DMS 273 (cell line): ENCODE measurements around the gene TMEM125.
A peak's percentile ranks its signal among the peaks of the same experiment; 100 is the strongest.

Experiments
- DNase-seq: peaks from one replicate; lab custom pipeline; 2025; ENCODE audit not compliant: unreplicated experiment; lab: John Stamatoyannopoulos, UW

Gene TMEM125

DNA sequence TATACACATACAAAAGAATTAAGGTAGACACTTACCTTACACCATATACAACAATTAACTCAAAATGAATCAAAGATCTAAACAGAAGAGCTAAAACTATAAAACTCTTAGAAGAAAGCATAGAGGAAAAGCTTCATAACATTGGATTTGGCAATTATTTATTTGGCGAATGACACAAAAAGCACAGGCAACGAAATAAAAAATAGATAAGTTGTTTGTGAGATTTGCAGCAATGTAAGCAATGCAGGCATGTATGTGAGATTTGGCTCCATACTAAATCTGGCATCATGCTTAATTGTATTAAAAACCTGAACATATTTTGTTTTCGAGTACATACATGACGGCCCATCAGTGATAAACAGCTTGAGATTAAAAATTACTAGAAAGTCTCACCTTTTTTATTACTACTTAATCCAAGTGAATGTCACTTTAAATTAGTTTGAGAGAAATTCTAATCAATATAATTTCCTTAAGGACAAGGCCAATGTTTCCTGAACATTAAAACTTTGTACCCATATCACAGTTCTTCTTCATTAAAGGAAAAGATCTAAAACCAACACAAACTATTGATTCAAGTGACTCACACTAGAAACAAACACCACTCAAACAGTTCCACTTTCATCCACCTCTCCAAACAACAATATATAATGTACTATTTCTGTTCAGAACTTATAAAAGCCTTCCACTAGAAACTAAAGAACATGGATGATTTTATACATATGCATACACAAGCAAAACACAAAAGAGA is 23.1 kb upstream of the TMEM125 start:
- no peak for DNase-seq

GRCh38 chr1:43247256-43247921 is 22.4 kb upstream of the TMEM125 start:
- DNase-seq: no peak

- no peak for DNase-seq
Observed at GRCh38 chr1:43250351-43250761, 19.4 kb upstream of the TMEM125 start.

GRCh38 chr1:43251024-43251423 is 18.8 kb upstream of the TMEM125 start:
- no peak for DNase-seq

- DNase-seq: no peak
Observed at GRCh38 chr1:43252225-43252624, 17.6 kb upstream of the TMEM125 start.

GRCh38 chr1:43253173-43253572 is 16.6 kb upstream of the TMEM125 start:
- no peak for DNase-seq

DNA sequence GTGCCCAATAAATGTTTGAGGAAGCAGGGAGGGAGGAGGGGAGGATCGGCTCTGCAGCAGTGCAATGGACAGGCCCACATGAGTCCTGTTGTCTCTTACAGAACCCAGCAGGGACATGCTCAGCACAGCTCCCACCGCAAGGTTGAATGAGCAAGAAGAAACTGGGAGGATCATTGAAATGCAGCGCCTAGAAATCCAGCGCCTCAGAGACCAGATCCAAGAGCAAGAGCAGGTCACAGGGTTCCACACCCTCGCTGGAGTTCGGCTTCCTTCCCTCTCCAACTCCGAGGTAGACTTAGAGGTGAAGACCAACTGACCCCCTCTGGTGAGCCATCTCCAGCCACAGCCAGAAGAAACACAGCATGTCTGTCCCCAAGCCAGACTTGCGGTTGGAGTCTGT is 15.9 kb upstream of the TMEM125 start:
- no peak for DNase-seq

GRCh38 chr1:43255438-43256210 is 14.2 kb upstream of the TMEM125 start:
- no peak for DNase-seq

- DNase-seq: no peak
Observed at GRCh38 chr1:43256675-43257570, 12.9 kb upstream of the TMEM125 start.

DNA sequence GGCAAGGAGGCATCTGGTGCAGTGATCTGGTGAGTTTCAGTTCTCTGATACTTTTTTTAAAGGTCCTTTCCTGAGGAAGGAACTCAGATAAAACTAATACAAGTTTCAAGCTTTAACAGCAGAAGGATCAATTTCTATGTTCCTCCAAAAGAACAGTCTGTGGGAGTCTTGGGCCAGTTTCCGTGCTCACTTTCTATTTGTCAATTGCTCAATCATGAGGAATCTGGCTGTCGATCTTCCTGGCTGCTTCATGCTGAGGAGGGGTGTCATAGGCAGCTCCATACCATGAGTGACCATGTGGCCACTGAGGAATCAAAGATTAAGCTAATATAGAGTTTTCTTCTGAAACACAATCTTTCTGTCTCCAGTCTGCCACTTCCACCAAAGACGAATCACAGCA is 11.4 kb upstream of the TMEM125 start:
- no peak for DNase-seq

DNA sequence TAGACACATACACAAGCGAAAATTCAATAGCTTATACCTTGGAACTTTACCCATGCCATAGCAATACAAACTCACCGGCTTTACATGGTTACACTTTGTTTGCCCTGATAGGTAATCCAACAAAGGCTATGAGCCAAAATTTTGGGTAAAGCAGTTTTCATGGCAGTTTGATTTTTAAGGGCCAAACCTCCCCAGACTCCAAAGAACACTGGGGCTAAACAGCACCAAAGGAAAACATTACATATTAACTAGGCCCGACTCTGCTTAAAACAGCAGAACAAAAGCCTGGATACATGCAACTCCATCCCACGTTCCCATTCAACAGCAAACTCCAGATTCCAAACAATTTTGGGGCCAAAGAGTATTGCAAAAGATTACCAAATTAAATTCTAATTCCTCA is 4.4 kb upstream of the TMEM125 start:
- no peak for DNase-seq

- no peak for DNase-seq
Observed at GRCh38 chr1:43266881-43267280, 2.9 kb upstream of the TMEM125 start.

GRCh38 chr1:43267291-43267805 is 2.4 kb upstream of the TMEM125 start:
- DNase-seq: peak; percentile 51

DNA sequence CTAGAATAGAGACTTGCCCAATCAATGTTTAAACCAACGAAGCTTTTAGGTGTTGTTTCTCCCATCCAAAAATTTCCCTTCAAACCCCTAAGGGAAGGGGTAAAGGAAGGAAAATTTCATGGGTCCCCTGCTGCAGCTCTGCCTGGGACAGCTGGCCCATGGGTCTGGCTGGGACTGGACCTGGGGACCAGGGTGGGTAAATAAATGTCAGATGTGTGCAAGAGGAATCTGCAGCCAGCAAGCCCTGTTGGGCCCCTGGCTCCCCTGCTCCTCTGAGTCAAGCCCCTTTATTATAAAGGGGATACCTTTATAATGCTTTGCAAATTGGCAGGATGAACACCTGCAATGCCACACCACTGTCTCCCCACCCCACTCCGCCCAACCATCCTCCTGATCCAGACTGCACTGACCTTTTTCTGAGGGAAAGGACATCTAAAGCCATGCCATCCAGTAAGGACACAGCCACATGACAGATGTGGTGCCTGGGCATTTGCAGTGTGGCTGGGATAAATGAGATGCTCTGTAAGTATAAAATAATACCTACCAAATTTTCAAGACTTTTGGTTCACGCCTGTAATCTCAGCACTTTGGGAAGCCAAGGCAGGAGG is 1.9 kb upstream of the TMEM125 start:
- DNase-seq: no peak

DNA sequence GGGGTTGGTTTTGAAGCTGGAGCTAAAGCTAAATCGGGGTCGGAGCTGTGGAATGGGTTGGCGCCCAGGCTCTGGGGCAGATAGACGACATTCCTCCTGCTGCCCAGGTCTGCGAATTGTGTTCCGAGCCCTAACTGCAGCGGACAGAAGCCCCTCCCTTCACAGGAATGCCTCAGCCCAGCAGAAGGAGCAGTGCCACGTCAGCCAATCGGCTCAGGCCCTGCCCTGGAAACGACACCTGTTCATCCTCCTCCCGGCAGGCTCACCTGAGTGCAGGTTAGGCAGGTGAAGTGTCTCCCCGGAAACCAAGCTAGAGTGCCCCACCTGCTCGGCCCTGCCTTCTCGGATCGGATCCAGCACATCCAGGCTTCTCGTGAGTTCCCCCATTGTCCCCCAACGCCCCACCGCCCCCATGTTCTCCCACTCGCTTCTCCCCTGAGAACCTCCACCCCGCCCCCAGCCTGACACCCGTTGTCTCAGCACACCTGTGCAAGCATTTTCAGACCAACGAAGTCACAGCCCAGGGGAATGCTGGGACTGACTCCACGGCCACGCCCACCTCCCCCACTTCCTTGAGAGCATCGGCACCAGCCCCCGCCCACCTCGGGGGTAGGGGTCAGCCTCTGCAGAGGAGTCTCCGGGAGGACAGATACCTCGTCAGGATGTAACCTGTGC is 775 bp downstream of the TMEM125 start:
- DNase-seq: no peak

DNA sequence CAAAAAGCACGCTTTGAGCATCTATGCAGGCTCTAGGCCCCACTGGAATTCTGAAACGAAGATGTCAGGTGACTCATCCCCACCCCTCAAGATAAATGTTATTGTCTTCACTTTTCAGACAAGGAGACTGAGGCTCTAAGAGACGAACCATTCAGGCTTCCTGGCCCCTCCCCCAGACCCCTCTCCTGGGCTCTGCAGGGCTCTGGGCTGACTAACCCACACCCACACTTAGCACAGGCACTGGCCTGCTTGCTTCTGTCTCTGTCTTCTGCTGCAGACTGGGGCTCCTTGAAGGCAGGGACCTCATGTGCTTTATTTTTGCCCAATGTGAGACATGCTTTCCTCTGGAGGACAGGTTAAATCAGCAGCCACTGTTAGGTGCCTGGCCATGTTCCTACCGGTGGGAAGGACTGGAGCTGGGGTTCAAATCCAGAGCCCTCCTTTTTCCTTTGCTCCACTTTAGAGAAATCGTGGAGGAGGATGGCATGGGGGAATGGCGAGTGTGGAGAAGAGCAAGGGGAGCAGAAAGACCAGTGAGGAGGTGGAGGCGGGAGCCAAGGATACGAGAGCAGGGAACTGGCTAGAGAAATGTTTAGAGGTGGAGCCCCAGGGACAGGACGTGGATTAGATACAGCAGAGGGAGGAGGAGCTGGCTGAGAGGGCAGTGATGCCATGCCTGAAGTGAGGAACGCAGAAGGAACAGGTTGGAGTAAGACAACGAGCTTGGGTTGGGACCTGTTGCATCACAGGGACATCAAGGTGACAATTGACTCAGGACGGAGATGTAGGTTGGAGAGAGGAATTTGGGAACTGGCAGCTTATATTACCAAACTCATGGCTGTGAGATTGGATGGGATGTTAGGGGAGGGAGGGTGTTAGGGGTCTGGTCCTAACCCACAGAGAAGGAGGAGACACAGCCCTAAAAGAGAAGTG is 1.7 kb downstream of the TMEM125 start:
- DNase-seq: no peak

GRCh38 chr1:43272161-43272560 is 2.4 kb downstream of the TMEM125 start:
- DNase-seq: no peak
